Measurements from ENCODE around the gene MRPL57.

- TF ChIP-seq POLR2AphosphoS5 (IDR thresholded peaks at IDR 0.05; ENCODE audit: borderline replicate concordance, low read depth, low read length) (no peak), FOXP2 (optimal IDR thresholded peaks at IDR 0.05; ENCODE audit: control extremely low read depth, extremely low read length, insufficient read depth) (no peak)
Observed at GRCh38 chr13:21176982-21177284, 475 bp downstream of the MRPL57 start.

Measured in SK-N-MC (cell line).